ENCODE data around the gene TXNDC12.

DNA sequence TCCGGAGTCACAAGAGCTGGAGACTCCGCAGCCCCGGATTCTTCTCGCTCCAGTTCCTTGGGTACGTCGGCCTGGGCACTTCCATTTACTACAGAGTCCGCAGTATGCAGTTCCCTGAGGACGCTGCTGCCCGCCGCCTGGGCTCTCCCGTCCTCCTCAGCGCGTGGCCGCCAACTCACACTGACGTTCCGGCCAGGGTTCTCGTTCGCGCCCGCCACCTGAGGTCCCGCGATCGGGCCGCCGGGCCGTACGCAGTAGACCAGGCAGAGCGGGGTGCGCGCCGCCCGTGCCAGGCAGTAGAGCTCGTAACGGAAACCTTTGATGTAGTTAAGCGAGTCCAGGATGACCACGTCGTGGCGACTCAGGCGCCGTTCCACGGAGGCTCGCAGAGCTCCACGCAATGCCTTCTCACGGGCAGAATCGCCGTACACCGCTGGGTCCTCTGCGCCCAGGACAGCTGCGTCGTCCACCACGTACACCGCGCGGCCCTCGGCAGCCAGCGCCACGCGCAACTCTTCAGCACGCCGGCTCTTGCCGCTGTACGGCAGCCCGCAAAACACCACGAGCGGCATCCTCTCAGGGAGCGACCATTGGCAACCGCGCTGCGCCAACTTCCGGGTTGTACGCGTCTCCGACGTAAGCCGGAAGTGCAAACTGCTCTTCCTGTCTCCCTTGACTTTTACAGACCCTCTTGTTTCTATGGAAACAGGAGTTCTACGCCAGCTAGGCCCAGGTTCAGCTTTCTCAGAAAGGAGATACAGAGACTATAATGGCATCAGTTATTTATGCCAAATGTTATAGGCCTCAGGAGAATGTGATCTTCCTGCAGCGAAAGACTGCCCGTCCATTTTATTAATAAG lies 21.6 kb downstream of the TXNDC12 start, which contains the start of gene KTI12:
- TF ChIP-seq POLR2AphosphoS5 (IDR thresholded peaks at IDR 0.05; ENCODE audit: low read depth, low read length): peak; percentile 91
- TF ChIP-seq, protein P1, sequence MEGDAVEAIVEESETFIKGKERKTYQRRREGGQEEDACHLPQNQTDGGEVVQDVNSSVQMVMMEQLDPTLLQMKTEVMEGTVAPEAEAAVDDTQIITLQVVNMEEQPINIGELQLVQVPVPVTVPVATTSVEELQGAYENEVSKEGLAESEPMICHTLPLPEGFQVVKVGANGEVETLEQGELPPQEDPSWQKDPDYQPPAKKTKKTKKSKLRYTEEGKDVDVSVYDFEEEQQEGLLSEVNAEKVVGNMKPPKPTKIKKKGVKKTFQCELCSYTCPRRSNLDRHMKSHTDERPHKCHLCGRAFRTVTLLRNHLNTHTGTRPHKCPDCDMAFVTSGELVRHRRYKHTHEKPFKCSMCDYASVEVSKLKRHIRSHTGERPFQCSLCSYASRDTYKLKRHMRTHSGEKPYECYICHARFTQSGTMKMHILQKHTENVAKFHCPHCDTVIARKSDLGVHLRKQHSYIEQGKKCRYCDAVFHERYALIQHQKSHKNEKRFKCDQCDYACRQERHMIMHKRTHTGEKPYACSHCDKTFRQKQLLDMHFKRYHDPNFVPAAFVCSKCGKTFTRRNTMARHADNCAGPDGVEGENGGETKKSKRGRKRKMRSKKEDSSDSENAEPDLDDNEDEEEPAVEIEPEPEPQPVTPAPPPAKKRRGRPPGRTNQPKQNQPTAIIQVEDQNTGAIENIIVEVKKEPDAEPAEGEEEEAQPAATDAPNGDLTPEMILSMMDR (IDR thresholded peaks at IDR 0.05): no peak
- TF ChIP-seq, protein P2, sequence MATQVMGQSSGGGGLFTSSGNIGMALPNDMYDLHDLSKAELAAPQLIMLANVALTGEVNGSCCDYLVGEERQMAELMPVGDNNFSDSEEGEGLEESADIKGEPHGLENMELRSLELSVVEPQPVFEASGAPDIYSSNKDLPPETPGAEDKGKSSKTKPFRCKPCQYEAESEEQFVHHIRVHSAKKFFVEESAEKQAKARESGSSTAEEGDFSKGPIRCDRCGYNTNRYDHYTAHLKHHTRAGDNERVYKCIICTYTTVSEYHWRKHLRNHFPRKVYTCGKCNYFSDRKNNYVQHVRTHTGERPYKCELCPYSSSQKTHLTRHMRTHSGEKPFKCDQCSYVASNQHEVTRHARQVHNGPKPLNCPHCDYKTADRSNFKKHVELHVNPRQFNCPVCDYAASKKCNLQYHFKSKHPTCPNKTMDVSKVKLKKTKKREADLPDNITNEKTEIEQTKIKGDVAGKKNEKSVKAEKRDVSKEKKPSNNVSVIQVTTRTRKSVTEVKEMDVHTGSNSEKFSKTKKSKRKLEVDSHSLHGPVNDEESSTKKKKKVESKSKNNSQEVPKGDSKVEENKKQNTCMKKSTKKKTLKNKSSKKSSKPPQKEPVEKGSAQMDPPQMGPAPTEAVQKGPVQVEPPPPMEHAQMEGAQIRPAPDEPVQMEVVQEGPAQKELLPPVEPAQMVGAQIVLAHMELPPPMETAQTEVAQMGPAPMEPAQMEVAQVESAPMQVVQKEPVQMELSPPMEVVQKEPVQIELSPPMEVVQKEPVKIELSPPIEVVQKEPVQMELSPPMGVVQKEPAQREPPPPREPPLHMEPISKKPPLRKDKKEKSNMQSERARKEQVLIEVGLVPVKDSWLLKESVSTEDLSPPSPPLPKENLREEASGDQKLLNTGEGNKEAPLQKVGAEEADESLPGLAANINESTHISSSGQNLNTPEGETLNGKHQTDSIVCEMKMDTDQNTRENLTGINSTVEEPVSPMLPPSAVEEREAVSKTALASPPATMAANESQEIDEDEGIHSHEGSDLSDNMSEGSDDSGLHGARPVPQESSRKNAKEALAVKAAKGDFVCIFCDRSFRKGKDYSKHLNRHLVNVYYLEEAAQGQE (IDR thresholded peaks at IDR 0.05; ENCODE audit: insufficient read depth in 1 of 2, low read depth in 2 of 2, low read length in 1 of 2): no peak; a peak in 1 of 4 replicates
